GM21723 (cell line): ENCODE measurements around the gene GDF10.

Experiments
- ATAC-seq: cut with Tn5 transposase; IDR thresholded peaks from one replicate; pipeline ENCODE4 v1.9.1; 2021; ENCODE audit warnings: mild to moderate bottlenecking, moderate library complexity; ENCODE audit not compliant: unreplicated experiment

GDF10 gene

DNA sequence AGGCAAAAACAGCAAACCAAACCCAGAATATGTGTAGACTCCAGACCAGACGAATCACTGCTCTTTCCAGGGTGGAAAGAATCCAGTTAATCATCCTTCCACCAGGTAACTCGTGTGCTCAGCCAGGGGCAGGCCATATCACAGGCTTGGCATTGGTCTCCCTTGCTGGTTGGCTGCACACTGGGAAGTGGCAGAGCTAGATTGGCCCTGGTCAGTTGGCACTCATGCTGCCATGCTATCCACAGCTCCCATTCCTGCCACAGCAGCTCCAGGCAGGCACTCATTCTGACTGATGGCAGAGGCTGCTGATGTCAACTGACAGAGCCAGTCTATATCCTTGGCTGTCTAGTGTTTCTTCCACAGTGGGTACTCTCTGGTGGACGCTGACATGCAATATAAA, 9.7 kb upstream of the GDF10 start:
- no peak for ATAC-seq

DNA sequence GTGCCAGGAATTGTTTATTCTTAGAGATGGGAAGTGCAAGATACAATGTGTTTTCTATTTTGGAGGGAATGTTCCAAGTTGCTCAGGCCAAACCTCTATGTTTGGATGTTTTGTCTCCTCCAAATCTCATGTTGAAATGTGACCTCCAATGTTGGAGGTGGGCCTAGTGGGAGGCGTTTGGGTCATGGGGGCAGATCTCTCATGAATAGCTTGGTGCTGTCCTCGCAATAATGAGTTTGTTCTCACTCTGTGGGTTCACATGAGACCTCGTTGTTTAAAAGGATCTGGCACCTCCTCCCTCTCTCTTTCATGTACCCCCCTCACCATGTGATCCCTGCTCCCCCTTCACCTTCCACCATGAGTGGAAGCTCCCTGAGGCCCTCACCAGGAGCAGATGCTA, 8.3 kb upstream of the GDF10 start:
- no peak for ATAC-seq

DNA sequence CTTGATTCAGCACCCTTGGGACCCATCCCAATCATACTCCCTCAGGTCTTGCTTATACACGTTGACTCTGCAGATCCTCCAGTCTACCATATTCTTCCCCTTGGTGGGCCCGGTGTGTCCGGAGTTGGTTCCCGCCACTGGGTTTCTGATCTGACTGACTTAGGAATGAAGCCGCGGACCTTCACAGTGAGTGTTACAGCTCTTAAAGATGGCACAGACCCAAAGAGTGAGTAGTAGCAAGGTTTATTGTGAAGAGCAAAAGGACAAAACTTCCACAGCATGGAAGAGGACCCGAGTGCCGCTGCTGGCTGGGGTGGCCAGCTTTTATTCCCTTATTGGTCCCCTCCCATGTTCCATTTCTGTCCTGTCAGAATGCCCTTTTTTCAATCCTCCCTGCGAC, 5.9 kb upstream of the GDF10 start:
- ATAC-seq: no peak

DNA sequence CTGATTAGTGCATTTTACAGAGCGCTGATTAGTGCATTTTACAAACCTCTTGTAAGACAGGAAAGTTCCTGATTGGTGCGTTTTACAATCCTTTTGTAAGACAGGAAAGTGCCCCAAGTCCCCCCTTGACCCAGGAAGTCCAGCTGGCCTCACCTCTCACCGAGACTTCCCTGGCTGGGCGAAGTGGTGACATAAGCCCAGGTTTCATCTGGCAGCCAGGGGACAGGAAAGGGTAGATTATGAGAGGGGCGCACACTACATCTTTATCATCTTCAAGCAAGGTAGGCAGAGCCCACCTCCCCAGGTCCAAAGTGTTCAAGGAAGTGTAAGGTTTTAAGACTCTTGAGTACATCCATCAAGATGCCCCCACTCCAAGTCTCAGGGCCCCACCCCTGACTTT, 5.5 kb upstream of the GDF10 start:
- ATAC-seq: no peak

DNA sequence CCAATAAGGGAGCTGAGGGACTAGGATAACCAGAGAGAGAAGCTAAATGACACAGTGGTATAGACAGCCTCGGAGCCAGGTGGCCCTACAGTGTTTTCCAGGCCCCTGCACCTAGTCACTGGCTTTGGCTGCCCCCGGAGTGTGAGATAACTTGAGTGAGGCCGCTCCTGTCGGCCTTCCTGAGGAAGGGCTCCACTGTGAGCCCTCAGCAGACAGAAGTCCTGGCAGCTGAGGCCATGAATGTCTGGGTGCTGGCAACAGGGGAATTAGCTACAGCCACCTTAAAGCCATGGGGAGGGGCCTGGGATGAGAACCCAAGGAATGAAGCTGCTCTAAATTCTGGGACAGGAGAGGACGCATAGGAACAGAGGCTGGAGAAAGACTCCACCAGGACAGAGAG, 4.6 kb upstream of the GDF10 start:
- no peak for ATAC-seq

DNA sequence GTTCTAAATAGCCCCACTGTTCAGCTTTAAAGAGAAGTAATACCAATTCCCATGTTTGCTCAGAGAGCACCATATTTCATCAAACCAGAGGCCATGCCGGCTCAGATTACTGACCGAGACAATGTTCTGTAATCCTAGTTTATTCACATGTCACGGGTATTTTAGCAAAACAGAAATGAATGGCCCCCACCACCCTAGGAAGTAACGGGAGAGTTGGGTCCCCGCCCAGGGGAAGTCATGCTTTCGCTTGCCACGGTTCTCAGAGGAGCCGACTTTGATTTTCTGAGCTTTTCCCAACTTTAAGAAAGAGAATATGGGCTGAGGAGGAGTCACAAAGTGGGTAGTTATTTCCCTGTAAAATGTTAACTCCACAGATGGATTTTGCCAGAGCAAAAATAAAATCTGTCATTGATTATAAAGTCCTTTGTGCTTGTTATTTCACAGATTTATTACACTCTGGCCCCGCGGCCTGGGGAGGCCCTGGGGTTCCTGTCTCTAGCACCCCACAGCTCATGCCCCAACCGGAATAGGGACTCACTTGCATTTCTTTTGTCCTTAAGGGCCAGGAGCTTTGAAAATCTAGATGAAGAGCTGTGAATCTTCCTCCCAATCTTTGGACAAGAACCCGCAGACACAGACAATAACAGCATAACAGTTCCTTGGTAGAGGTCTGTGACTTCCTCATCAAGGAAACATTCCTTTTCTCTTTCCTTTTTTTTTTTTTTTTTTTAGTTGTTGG, 3.7 kb upstream of the GDF10 start:
- ATAC-seq: no peak

DNA sequence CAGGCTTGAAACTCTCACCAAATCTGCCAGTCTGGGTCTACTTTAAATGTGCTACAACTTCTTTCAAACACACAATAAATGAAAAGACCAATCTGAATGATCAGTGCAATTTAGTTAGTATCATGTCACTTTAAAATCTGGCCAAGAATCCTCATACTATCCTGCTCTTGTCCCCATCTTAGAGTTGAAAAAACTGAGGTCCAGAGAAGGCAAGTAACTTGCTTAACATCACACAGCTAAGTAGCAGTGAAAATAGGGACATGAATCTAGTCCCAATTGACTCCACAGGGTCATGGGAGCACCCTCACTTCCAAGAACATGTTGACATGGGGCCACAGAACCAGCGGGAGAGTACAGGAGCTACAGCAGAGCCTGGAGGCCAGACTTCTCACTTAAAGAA, 3.1 kb upstream of the GDF10 start:
- no peak for ATAC-seq

DNA sequence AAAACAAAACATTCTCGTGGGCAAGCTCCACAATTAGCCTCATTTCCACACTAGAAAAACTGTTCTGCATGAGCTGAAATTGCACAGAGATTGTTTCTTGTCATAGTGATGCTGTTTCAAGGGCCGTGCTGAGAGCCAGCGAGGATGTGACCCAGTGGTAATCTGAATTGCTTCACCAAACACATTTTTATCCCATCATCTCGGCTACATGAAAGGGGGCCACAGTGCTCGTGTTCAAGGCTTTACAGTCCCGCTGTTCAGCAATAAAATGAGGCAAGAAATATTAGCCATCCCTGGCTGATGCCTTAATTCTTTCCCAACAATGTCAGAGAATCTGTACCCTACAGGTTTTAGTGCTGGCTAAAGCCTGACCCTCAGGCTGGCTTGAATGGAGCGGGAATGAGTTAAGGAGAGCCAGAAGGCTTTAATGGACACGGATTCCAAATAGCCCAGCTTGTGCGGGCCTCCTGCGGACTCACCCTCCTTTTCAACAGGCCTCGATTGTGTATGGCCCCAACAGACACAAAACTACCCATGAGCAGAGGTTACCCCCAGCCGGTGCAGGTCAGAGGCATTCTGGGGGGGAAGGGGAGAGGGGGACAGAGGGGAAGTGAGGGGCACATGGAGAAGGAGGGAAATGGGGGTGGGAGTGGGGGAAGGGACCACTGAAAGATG, 2.0 kb upstream of the GDF10 start:
- no peak for ATAC-seq

DNA sequence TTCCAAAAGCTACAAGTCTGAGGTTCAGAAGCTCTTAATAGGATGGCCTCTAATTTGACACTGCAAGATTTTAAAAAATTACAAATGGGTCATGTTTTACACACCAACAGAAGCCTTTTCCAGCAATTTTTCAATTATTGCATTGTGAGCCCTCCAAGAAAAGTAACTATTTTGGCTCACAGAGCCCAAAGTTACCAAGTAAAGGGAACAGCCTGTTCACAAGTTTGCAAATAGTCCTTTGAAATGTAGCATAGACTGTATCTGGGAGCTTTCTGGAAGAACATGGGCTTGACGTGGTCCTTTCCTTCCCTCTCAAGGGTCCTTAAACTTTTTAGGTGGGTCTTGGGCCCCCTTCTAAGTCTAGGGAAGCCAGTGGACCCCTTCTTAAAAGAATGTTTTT, 1.3 kb upstream of the GDF10 start:
- no peak for ATAC-seq

DNA sequence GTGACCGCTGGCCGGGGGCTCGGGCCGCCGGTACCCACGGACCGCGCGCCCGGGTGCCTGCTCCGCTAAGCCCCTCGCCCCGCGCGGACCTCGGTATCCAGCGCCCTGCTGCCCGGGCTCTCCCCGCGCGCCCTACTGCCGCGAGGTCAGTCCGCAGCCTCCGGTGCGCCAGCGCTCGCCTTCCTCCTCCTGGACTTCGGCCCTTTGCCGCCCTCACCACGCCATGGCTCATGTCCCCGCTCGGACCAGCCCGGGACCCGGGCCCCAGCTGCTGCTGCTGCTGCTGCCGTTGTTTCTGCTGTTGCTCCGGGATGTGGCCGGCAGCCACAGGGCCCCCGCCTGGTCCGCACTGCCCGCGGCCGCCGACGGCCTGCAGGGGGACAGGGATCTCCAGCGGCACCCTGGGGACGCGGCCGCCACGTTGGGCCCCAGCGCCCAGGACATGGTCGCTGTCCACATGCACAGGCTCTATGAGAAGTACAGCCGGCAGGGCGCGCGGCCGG, 483 bp downstream of the GDF10 start:
- ATAC-seq: no peak

DNA sequence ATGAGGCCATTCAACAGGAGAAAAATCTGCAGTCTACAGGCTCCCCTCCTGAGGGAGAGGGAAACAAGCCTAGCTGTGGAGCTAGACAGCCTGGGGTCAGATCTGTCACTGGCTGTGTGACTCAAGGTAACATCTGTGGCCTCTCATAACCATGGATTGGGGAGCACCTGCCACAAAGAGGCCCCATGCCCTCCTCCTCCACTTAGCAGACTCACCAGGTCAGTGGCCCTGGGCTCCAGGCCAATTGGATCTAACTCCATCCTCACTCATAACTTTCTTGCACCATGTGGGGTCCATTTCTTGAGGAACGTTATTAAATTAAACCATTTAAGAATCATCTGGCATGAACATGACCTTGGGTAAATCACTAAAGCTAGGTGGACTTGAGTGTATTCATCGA, 1.8 kb downstream of the GDF10 start:
- ATAC-seq: no peak

DNA sequence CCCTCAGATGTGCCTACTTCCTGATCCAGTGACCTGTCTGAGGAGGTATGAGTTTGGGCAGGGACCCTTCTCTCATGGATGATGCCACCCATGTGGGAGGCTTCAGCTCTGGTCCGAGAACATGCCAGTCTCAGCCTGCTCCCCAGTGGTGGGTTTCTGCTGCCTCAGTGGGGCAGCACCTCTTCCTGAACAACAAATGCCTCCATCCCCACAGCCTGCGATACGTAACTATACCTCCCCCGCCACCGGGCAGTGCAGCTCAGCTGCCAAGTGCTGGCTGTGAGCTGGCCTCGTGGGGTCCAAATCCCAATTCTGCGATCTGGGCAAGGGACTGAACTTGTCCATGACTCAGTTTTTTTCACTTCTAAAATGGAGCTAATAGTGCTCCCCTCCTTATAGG, 3.1 kb downstream of the GDF10 start:
- ATAC-seq: no peak

DNA sequence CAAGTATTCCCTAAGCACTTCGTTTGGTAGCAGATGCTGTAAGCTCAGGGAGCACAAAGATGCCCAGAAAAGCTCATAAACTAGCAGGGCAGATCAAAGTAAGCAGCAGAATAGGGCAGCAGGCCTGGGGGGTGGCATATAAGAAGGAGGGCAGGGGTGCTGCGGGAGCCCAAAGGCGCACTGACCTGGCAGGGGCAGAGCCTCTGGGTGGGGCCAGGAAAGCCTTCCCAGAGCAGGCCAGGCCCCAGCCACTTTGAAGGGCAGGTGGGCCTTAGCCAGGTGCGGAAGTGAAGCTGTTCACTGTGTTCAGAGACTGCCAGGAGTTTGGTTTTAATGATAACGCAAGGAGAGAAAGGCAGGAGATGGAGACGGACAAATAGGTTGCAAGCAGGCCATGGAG, 3.9 kb downstream of the GDF10 start:
- no peak for ATAC-seq

DNA sequence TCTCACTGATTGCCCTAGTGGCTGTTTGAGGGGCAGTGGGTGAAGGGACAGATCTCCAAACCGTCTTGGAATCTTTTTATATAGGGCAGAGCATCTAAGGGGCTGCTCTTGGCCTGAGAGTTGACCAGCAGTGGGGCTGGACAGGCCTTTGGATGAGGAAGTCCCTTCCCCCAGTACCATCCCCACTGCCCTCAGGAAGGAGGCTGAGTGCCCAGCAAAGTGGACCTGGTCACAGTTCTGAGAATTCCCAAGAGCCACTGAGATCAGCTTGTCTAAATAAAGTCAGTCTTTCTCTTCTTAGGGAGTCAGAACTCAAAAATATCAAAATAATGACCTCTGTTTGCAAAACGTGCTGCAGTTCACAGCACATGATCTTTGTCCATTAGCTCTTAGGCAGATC, 5.6 kb downstream of the GDF10 start:
- ATAC-seq: no peak

DNA sequence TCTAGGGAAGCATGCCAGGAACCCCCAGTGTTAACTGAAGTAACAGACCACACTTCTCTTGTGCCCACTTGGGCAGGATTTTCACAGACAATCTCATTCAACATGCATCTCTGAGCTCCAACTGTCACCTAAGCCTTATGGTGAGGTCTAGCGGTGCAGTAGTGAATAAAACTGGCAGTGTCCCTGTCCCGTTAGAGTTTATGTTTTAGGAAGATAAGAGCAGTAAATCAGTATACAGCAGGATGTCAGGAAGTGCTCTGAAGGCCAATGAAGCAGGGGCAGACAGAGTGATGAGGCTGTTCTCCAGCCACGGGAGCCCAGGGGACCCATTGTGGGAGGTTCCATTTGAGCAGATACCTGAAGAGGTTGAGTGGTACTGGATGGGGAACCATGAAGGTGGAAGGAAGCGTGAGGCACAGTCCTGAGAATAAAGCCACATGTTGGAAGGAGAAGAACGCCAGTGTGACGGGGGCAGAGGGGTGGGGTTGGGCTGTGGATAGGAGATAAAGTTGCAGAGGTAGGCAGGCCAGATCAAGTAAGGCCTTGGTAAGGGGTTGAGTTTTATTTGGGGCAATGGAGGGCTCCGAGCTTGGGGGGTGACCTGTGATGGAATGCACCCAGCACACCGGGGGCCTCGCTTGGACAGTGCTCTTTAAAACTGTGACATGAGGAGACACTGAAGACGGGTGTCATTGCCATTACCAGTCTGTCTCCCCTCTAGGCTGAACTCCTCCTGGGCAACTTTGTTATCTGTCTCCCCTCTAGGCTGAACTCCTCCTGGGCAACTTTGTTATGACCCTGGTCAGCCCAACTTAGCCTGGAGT, 6.6 kb downstream of the GDF10 start:
- ATAC-seq: no peak

DNA sequence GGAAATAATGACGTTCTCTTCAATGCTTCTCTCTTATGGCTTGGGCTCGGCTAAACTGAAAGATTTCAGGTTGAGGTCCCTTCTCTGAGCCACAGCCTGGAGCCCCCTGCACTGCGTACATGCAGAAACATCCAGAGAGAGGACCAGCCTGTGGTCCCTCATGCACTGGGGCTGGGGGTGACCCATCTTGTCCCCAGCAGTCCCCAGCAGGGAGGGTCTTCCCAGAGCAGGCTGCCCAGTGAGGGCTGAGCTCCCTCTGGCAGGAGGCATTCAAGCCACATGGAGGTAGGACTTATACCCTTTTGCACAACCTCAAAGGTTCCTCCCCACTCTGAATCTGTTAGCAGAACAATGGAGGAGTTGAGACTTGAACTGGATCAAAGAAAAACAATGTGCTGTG, 7.4 kb downstream of the GDF10 start:
- no peak for ATAC-seq

DNA sequence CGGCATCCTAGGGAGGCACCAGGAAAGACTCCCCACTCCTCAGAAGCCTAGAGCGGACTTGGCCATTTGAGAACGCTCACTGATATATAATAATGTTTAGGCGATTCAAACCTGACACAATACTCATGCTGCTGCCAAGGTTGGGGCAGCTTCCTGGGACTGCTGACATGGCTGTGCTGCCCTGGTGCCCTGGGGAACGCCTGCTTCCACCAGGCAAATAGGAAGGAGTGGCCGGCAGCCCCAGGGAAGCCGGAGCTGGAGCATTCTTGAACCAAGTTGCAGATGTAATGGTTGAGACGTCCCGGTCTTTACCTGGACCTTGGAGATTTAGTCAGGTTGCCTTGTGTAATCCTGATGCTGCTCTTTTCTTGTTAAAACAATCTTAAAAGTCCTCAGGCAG, 8.8 kb downstream of the GDF10 start:
- ATAC-seq: no peak

DNA sequence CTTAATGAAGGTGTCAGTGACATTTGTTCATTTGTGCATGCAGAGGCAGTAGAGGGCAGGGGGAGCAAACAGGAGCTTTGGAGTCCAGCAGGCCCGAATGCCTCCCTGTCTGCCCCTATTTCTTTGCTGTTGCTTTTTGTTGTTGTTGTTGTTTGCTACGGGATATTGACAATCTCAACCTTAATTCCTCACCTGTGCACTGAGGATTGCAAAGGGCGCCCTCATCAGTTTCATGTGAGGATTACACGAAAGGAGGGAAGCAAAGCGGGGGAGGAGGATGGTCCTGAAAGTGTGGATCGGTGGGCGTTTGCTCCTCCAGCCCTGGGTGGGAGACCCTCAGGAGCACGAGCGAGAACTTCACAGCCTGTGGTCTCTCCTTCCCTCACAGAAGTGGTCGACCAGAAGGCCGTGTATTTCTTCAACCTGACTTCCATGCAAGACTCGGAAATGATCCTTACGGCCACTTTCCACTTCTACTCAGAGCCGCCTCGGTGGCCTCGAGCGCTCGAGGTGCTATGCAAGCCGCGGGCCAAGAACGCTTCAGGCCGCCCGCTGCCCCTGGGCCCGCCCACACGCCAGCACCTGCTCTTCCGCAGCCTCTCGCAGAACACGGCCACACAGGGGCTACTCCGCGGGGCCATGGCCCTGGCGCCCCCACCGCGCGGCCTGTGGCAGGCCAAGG, 9.6 kb downstream of the GDF10 start:
- no peak for ATAC-seq

DNA sequence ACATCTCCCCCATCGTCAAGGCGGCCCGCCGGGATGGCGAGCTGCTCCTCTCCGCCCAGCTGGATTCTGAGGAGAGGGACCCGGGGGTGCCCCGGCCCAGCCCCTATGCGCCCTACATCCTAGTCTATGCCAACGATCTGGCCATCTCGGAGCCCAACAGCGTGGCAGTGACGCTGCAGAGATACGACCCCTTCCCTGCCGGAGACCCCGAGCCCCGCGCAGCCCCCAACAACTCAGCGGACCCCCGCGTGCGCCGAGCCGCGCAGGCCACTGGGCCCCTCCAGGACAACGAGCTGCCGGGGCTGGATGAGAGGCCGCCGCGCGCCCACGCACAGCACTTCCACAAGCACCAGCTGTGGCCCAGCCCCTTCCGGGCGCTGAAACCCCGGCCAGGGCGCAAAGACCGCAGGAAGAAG, 10.1 kb downstream of the GDF10 start:
- ATAC-seq: no peak

DNA sequence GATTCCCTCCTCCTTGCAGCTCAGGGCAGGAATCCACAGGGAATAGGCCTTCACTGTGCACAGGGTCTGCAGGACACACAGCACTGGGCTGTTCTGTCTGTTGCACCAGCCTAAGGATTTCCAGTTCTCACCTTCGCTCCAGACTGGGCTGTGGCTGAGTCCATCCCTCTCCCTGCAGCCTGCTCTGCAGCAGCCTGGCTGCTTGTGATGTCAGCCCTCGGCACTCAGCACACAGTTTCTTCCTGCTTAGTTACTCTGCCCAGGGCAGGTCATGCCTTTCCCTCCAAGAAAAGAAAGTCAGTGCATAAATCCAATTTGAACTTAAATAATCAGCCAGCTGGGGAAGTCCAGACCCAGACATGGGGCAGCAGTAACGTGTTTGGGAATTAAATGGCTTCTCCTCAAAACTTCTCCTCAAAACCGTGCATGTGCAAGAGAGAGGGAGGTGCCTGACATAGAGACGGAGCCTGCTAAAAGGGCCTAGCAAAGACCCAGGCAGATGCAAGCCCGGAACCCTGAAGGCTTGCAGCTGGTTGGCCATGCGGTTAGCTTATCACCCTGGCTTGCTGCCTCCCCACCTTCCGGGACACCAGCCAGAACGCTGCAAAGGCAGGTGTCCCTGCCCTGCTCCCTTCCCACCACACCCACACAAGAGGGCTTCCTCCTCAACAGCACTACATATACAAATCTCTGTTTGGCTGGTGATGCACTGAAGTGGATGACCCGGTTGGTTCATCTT, 11.4 kb downstream of the GDF10 start:
- ATAC-seq: no peak
